GM12878 (cell line): ENCODE measurements around the gene GPR146. TPM values are rescaled to one million over a fixed set of nuclear protein-coding genes. Genes with fewer than 3 reads are reported as not detected.
A peak's percentile ranks its signal among the peaks of the same experiment; 100 is the strongest.

ENCODE experiments used
- ATAC-seq: fragments of 200-7000 bp; cut with Tn5 transposase; 3 replicates; pipeline ENCODE4 v1.9.1; 2020; ENCODE audit warnings: mild to moderate bottlenecking, moderate library complexity
- BruUV-seq: library from RNA; stranded (reverse); fragments of 400-500 nt; replicated peaks from 2 replicates; lab custom pipeline; 2021; lab: Mats Ljungman, UMichigan
- CTCF ChIA-PET: fragments of 300-600 bp; sonication (Branson Sonifier 250); formaldehyde crosslinking; extraction: SDS; loops from one replicate; lab custom pipeline; 2021; ENCODE audit warnings: inconsistent platforms; lab: Yijun Ruan, JAX
- POLR2A ChIA-PET: fragments of 350-600 bp; formaldehyde crosslinking; extraction: SDS; loops from one replicate; lab custom pipeline; 2021; ENCODE audit warnings: inconsistent platforms; lab: Charles Lee
- RAD21 ChIA-PET: fragments of 300-600 bp; sonication (Branson Sonifier 250); formaldehyde crosslinking; loops from one replicate; lab custom pipeline; 2023; ENCODE audit warnings: antibody characterized with exemption; ENCODE audit not compliant: unreplicated experiment; lab: Charles Lee
- SMC1A ChIA-PET: fragments of 300-600 bp; sonication (Branson Sonifier 250); formaldehyde crosslinking; loops from one replicate; lab custom pipeline; 2023; ENCODE audit not compliant: unreplicated experiment, uncharacterized antibody; lab: Charles Lee
- DNase-seq: peaks from one replicate; pipeline ENCODE4 v3.0.0-alpha.2; 2011; ENCODE audit warnings: low read depth, low spot score
- FAIRE-seq: peaks from 3 replicates; lab custom pipeline; 2011; peaks lifted over from hg19 to GRCh38; lab: Jason Lieb, UNC
- H2AFZ ChIP-seq: 2 replicates; pipeline ENCODE4 v1.6.0; 2011; ENCODE audit warnings: low read depth, low read length, control low read depth; ENCODE audit not compliant: control insufficient read depth
- H3K27ac ChIP-seq: 2 replicates; pipeline ENCODE4 v1.5.1; 2011; ENCODE audit warnings: control low read depth; ENCODE audit not compliant: control insufficient read depth, insufficient read depth
- H3K27me3 ChIP-seq, 2 experiments: replicated peaks in 1 of 2; 2 replicates each; pipeline versions ENCODE4 v1.6.0 to v1.6.1; 2011; ENCODE audit warnings: low read length in 1 of 2; ENCODE audit not compliant: control insufficient read depth in 2 of 2, insufficient read depth in 2 of 2
- H3K36me3 ChIP-seq, 2 experiments: 2 replicates each; pipeline ENCODE4 v1.5.1; 2011; ENCODE audit warnings: low read length in 1 of 2; ENCODE audit not compliant: control insufficient read depth in 2 of 2, insufficient read depth in 2 of 2
- H3K4me1 ChIP-seq: 2 replicates; pipeline ENCODE4 v1.6.1; 2011; ENCODE audit warnings: mild to moderate bottlenecking, low read length, moderate library complexity, mixed read lengths; ENCODE audit not compliant: control insufficient read depth, insufficient read depth
- H3K4me2 ChIP-seq: 2 replicates; pipeline ENCODE4 v1.6.0; 2011; ENCODE audit warnings: control low read depth; ENCODE audit not compliant: control insufficient read depth, insufficient read depth
- H3K4me3 ChIP-seq: fragments of 200-600 bp; sonication (generic); 2 replicates; pipeline ENCODE4 v1.5.1; 2016
- H3K79me2 ChIP-seq: 2 replicates; pipeline ENCODE4 v1.6.0; 2011; ENCODE audit warnings: low read length; ENCODE audit not compliant: control insufficient read depth, insufficient read depth
- H3K9ac ChIP-seq: 2 replicates; pipeline ENCODE4 v1.8.0; 2011; ENCODE audit warnings: low read length, control low read depth, mixed read lengths; ENCODE audit not compliant: control insufficient read depth, insufficient read depth
- H3K9me3 ChIP-seq: replicated peaks from 3 replicates; pipeline ENCODE4 v1.5.1; 2011; ENCODE audit warnings: mild to moderate bottlenecking, low read length; ENCODE audit not compliant: control insufficient read depth, insufficient read depth
- H4K20me1 ChIP-seq: 2 replicates; pipeline ENCODE4 v1.6.0; 2011; ENCODE audit not compliant: control insufficient read depth, insufficient read depth
- GATAD2B ChIP-seq: fragments of 450-650 bp; conservative IDR thresholded peaks from 2 replicates; pipeline ENCODE4 v1.6.1; 2017; ENCODE audit warnings: low read depth, mild to moderate bottlenecking, moderate library complexity
- LARP7 ChIP-seq: fragments of 450-650 bp; IDR thresholded peaks from 2 replicates; pipeline ENCODE4 v1.6.1; 2017; ENCODE audit warnings: mild to moderate bottlenecking
- RBBP5 ChIP-seq: fragments of 200-600 bp; sonication (generic); conservative IDR thresholded peaks from 2 replicates; pipeline ENCODE4 v1.6.1; 2016
- SMARCA5 ChIP-seq: fragments of 450-650 bp; IDR thresholded peaks from 2 replicates; pipeline ENCODE4 v1.6.1; 2017; ENCODE audit warnings: mild to moderate bottlenecking
- ZBED1 ChIP-seq: IDR thresholded peaks from 2 replicates; pipeline ENCODE4 v1.6.1; 2016; ENCODE audit warnings: borderline replicate concordance
- WGBS: methylation state at CpG from one replicate; pipeline ENCODE4 v1.1.6; 2016; ENCODE audit warnings: low lambda C conversion rate; ENCODE audit not compliant: insufficient replicate concordance, insufficient coverage; ENCODE audit errors: missing lambda C conversion rate; 5-methylcytosine and 5-hydroxymethylcytosine counted together
- in situ Hi-C: fragments of 300-500 bp; cut with MboI; formaldehyde crosslinking; loops from 9 replicates; pipeline ENCODE4 v1.14.3; 2018; ENCODE audit warnings: mixed read lengths
- intact Hi-C: fragments of 100-400 bp; cut with micrococcal nuclease; formaldehyde crosslinking; loops from one replicate; pipeline ENCODE4 v1.14.2; 2022; ENCODE audit not compliant: unreplicated experiment
- polyA plus RNA-seq, 11 experiments: library from polyadenylated mRNA; depleted of rRNA in 4 of 11; unstranded in 6 of 11; stranded (reverse) in 5 of 11; fragments of >200 nt; fragmentation: Nextera tagmentation in 4 of 11; fragmentation: Illumina TruSeq in 1 of 11; extraction: Ambion mirVana in 4 of 11; extraction: Trizol in 1 of 11; gene quantifications; 1 replicate in 1 of 11; 2 replicates in 10 of 11; pipeline versions ENCODE4 v1.2.1 to v1.2.3, GENCODE V29; 2011 to 2016; ENCODE audit warnings: inconsistent platforms in 2 of 11, missing spikeins in 2 of 11, low read depth in 1 of 11
- total RNA-seq, 4 experiments: library from RNA; depleted of rRNA in 3 of 4; stranded (reverse); fragments of >200 nt in 3 of 4; fragmentation: Illumina TruSeq in 1 of 4; extraction: Trizol in 1 of 4; gene quantifications; 2 replicates each; pipeline versions ENCODE4 v1.2.1 to v1.2.3, GENCODE V29; 2013 to 2021
- TF ChIP-seq, protein P1 (sequence below): fragments of 450-650 bp; IDR thresholded peaks from 2 replicates; pipeline ENCODE4 v1.6.1; 2017; ENCODE audit warnings: mild to moderate bottlenecking, moderate library complexity
- TF ChIP-seq, protein P2 (sequence below): fragments of 450-650 bp; IDR thresholded peaks from 2 replicates; pipeline ENCODE4 v1.6.1; 2016; ENCODE audit warnings: mild to moderate bottlenecking, moderate library complexity, borderline replicate concordance
- TF ChIP-seq, protein P3 (sequence below): fragments of 450-650 bp; IDR thresholded peaks from 2 replicates; pipeline ENCODE4 v1.6.1; 2018; ENCODE audit warnings: borderline replicate concordance, mild to moderate bottlenecking; ENCODE audit not compliant: partially characterized antibody

GPR146 gene
- total and polyA plus RNA-seq, 10 of the 15 experiments (the other 5 are each of a cell fraction or from before 2014, with no cell fraction given), result 0.19 to 12.0 (median 0.54) TPM; not detected in 2

DNA sequence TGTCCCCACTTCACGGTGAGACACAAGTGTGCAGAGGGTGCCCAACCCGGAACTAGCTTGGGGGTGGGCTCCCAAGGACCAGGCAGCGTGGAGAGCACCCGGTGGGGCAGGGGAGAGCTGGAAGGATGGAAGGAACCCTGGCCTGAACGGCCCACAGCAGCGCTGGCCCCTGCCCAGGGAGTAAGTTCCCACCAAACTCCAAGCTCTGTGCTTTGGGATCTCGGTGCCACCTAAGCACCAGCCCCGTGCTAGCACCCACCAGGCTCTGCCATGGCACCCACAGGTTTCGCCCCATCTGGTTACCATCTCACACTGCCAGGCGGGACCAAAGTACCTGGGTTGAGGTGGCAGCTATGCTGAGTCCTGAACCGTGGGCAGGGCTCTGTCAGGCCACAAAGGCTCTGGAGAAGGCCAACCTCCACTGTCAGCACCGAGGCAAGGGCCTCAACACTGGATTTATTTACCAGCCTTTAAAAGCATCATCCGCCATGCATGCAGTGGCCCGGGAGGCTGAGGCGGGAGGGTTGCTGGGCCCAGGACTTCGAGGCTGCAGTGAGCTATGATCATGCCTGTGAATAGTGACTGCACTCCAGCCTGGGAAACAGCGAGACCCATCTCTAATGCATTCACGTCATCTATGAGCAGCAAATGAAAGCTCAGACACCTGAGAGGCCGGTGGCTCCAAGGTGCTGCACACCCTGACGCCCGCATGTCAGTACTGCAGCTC lies 59.6 kb downstream of the GPR146 start:
- no peak for TF ChIP-seq ZBED1
- TF ChIP-seq RBBP5, result no peak
- TF ChIP-seq GATAD2B, result peak; percentile 39; the same call in 1 of the 2 replicates
- peak; percentile 65; the same call in 1 of the 2 replicates for TF ChIP-seq LARP7
- TF ChIP-seq, protein P1, sequence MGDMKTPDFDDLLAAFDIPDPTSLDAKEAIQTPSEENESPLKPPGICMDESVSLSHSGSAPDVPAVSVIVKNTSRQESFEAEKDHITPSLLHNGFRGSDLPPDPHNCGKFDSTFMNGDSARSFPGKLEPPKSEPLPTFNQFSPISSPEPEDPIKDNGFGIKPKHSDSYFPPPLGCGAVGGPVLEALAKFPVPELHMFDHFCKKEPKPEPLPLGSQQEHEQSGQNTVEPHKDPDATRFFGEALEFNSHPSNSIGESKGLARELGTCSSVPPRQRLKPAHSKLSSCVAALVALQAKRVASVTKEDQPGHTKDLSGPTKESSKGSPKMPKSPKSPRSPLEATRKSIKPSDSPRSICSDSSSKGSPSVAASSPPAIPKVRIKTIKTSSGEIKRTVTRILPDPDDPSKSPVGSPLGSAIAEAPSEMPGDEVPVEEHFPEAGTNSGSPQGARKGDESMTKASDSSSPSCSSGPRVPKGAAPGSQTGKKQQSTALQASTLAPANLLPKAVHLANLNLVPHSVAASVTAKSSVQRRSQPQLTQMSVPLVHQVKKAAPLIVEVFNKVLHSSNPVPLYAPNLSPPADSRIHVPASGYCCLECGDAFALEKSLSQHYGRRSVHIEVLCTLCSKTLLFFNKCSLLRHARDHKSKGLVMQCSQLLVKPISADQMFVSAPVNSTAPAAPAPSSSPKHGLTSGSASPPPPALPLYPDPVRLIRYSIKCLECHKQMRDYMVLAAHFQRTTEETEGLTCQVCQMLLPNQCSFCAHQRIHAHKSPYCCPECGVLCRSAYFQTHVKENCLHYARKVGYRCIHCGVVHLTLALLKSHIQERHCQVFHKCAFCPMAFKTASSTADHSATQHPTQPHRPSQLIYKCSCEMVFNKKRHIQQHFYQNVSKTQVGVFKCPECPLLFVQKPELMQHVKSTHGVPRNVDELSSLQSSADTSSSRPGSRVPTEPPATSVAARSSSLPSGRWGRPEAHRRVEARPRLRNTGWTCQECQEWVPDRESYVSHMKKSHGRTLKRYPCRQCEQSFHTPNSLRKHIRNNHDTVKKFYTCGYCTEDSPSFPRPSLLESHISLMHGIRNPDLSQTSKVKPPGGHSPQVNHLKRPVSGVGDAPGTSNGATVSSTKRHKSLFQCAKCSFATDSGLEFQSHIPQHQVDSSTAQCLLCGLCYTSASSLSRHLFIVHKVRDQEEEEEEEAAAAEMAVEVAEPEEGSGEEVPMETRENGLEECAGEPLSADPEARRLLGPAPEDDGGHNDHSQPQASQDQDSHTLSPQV, result no peak
- TF ChIP-seq, protein P2, sequence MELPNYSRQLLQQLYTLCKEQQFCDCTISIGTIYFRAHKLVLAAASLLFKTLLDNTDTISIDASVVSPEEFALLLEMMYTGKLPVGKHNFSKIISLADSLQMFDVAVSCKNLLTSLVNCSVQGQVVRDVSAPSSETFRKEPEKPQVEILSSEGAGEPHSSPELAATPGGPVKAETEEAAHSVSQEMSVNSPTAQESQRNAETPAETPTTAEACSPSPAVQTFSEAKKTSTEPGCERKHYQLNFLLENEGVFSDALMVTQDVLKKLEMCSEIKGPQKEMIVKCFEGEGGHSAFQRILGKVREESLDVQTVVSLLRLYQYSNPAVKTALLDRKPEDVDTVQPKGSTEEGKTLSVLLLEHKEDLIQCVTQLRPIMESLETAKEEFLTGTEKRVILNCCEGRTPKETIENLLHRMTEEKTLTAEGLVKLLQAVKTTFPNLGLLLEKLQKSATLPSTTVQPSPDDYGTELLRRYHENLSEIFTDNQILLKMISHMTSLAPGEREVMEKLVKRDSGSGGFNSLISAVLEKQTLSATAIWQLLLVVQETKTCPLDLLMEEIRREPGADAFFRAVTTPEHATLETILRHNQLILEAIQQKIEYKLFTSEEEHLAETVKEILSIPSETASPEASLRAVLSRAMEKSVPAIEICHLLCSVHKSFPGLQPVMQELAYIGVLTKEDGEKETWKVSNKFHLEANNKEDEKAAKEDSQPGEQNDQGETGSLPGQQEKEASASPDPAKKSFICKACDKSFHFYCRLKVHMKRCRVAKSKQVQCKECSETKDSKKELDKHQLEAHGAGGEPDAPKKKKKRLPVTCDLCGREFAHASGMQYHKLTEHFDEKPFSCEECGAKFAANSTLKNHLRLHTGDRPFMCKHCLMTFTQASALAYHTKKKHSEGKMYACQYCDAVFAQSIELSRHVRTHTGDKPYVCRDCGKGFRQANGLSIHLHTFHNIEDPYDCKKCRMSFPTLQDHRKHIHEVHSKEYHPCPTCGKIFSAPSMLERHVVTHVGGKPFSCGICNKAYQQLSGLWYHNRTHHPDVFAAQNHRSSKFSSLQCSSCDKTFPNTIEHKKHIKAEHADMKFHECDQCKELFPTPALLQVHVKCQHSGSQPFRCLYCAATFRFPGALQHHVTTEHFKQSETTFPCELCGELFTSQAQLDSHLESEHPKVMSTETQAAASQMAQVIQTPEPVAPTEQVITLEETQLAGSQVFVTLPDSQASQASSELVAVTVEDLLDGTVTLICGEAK, result 0 out of 2 replicates have a peak, but pooled peaks have one; percentile 22
- TF ChIP-seq SMARCA5, result peak; percentile 62; the same call in 1 of the 2 replicates
- TF ChIP-seq, protein P3, sequence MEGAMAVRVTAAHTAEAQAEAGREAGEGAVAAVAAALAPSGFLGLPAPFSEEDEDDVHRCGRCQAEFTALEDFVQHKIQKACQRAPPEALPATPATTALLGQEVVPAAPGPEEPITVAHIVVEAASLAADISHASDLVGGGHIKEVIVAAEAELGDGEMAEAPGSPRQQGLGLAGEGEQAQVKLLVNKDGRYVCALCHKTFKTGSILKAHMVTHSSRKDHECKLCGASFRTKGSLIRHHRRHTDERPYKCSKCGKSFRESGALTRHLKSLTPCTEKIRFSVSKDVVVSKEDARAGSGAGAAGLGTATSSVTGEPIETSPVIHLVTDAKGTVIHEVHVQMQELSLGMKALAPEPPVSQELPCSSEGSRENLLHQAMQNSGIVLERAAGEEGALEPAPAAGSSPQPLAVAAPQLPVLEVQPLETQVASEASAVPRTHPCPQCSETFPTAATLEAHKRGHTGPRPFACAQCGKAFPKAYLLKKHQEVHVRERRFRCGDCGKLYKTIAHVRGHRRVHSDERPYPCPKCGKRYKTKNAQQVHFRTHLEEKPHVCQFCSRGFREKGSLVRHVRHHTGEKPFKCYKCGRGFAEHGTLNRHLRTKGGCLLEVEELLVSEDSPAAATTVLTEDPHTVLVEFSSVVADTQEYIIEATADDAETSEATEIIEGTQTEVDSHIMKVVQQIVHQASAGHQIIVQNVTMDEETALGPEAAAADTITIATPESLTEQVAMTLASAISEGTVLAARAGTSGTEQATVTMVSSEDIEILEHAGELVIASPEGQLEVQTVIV, result no peak
- TF ChIP-seq, all 136 proteins: peak for 4
- CTCF ChIA-PET, result interaction anchor here (0.9 to 6.1 kb wide), 18 partner anchors 17 to 370 kb away, joined by 3 to 77 read pairs (median 4); partner anchors contain the start of gene GPER1
- intact Hi-C loops, result loop anchor here (1.0 to 2.0 kb wide), 2 partner anchors 17 to 34 kb away; a partner anchor contains a TSS
- no peak for FAIRE-seq
- H3K27ac ChIP-seq, result peak overlapping the region; percentile 70
- H3K9ac ChIP-seq, result peak overlapping the region; percentile 49
- H3K4me3 ChIP-seq, result peak overlapping the region; percentile 64
- H2AFZ ChIP-seq, result peak overlapping the region; percentile 63
- no peaks in the 10 kb centered on the region for H3K27me3 ChIP-seq
- no peak for DNase-seq
- WGBS, result 49% methylated on average over 21 of the region's 21 CpGs
- no peaks in the 10 kb centered on the region for H4K20me1 ChIP-seq
- H3K9me3 ChIP-seq, result no peaks in the 10 kb centered on the region
- POLR2A ChIA-PET, result interaction anchor here (0.5 to 5.1 kb wide), 11 partner anchors 8 to 111 kb away, joined by 3 to 36 read pairs (median 4); partner anchors contain the start of genes GPER1 and ZFAND2A
- SMC1A ChIA-PET, result interaction anchor here (0.6 to 5.1 kb wide), 15 partner anchors 9 to 203 kb away, joined by 3 to 38 read pairs (median 5); partner anchors contain the start of genes GPER1 and ZFAND2A
- no TSS peak for BruUV-seq
- peaks cover 5% of the 10 kb centered on the region for H3K79me2 ChIP-seq
- peak overlapping the region; percentile 55 for H3K4me2 ChIP-seq
- peaks cover 1 to 2% of the 10 kb centered on the region in 2 experiments; a peak in 3 of 4 replicates for H3K36me3 ChIP-seq
- RAD21 ChIA-PET, result interaction anchor here (0.9 to 4.0 kb wide), 13 partner anchors 9 to 181 kb away, joined by 3 to 41 read pairs (median 4); partner anchors contain the start of gene GPER1
- in situ Hi-C loops, result no loop called here
- peaks cover 33% of the 10 kb centered on the region for H3K4me1 ChIP-seq
- ATAC-seq, result peak; percentile 14
